ENCODE results near the gene VASH1. TPM values are rescaled to one million over a fixed set of nuclear protein-coding genes. Genes with fewer than 3 reads are reported as not detected.

VASH1 gene
- polyA plus RNA-seq, 2 of the 4 experiments (the other 2 are of a cell fraction), result 2.1 to 6.0 TPM

GRCh38 chr14:76811561-76811960, 50.3 kb downstream of the VASH1 start:
- no peaks in the 10 kb centered on the region for H3K9me3 ChIP-seq
- no peak for ATAC-seq
- DNase-seq (ENCODE audit: low read depth in 1 of 2, low spot score in 1 of 2), result no peak
- POLR2A ChIA-PET, result interaction anchor here (0.7 to 1.8 kb wide), 3 partner anchors 42 to 1195 kb away, joined by 3 to 6 read pairs (median 3); no protein-coding TSS in a partner anchor
- 86% methylated on average over 4 of the region's 4 CpGs for WGBS (ENCODE audit: missing lambda C conversion rate)
- peak overlapping the region; percentile 70 for H3K4me3 ChIP-seq
- peaks cover 11% of the 10 kb centered on the region; the same call in 2 of the 3 replicates for H3K4me1 ChIP-seq
- H3K4me2 ChIP-seq, result peak overlapping the region; percentile 88
- CTCF ChIA-PET, result interaction anchor here (0.5 to 4.2 kb wide), 14 partner anchors 8 to 393 kb away, joined by 3 to 32 read pairs (median 4); partner anchors contain the start of gene LRRC74A
- H3K27ac ChIP-seq, result peak overlapping the region in 1 of 2 experiments; percentile 96; a peak in 3 of 6 replicates
- FAIRE-seq, result no peak
- TF ChIP-seq ZC3H11A (IDR thresholded peaks at IDR 0.05) (no peak), JUN (IDR thresholded peaks at IDR 0.05) (no peak), CHD4 (IDR thresholded peaks at IDR 0.05; ENCODE audit: borderline replicate concordance) (no peak), CTCF (IDR thresholded peaks at IDR 0.05) (no peak), KDM5A (IDR thresholded peaks at IDR 0.05) (no peak), HDAC2 (IDR thresholded peaks at IDR 0.05) (no peak), HOXB13 (CRISPR knock-in tag; IDR thresholded peaks at IDR 0.05; ENCODE audit: low read depth) (no peak), CBX8 (IDR thresholded peaks at IDR 0.05) (no peak), MAZ (IDR thresholded peaks at IDR 0.05; ENCODE audit: borderline replicate concordance, low read depth, low read length) (no peak), REST (IDR thresholded peaks at IDR 0.05) (no peak), ELK1 (IDR thresholded peaks at IDR 0.05; ENCODE audit: low read depth, low read length) (no peak), NPAS2 (CRISPR knock-in tag; IDR thresholded peaks at IDR 0.05; ENCODE audit: borderline replicate concordance) (no peak), PHF8 (IDR thresholded peaks at IDR 0.05; ENCODE audit: borderline replicate concordance, low read depth) (no peak), POLR2A (IDR thresholded peaks at IDR 0.05; ENCODE audit: low read length) (no peak)

- H3K4me3 ChIP-seq, result peak overlapping the region; percentile 70
- no peak for FAIRE-seq
- H3K9me3 ChIP-seq, result no peaks in the 10 kb centered on the region
- ChIA-PET CTCF (interaction anchor here (0.5 to 4.2 kb wide), 11 partner anchors 9 to 394 kb away, joined by 3 to 32 read pairs (median 4); no protein-coding TSS in a partner anchor), POLR2A (interaction anchor here (1.2 to 1.8 kb wide), 2 partner anchors 27 to 101 kb away, joined by 5 to 6 read pairs; no protein-coding TSS in a partner anchor)
- TF ChIP-seq PHF8 (IDR thresholded peaks at IDR 0.05; ENCODE audit: borderline replicate concordance, low read depth) (no peak), FOSL2 (IDR thresholded peaks at IDR 0.05) (no peak), FOSL2 (CRISPR knock-in tag; IDR thresholded peaks at IDR 0.05) (no peak), RNF2 (IDR thresholded peaks at IDR 0.05; ENCODE audit: borderline replicate concordance, low read depth) (no peak), CTCF (IDR thresholded peaks at IDR 0.05) (no peak), KDM5A (IDR thresholded peaks at IDR 0.05) (no peak), KDM1A (IDR thresholded peaks at IDR 0.05; ENCODE audit: low read depth) (no peak), GATA3 (IDR thresholded peaks at IDR 0.05; ENCODE audit: borderline replicate concordance) (no peak), RAD21 (conservative IDR thresholded peaks at IDR 0.05 in 1 of 2, IDR thresholded peaks at IDR 0.05 in 1 of 2) (no peak), FOXS1 (CRISPR knock-in tag; IDR thresholded peaks at IDR 0.05) (no peak), USF2 (IDR thresholded peaks at IDR 0.05) (no peak), CEBPB (IDR thresholded peaks at IDR 0.05) (no peak)
- peak overlapping the region; percentile 88 for H3K4me2 ChIP-seq
- ATAC-seq, result peak; percentile 20 to 52; a peak in 5 of 6 replicates
- peaks cover 11% of the 10 kb centered on the region; the same call in 2 of the 3 replicates for H3K4me1 ChIP-seq
- 2% methylated on average over 14 of the region's 20 CpGs for WGBS (ENCODE audit: missing lambda C conversion rate)
- peak in 1 of 2 experiments; percentile 28 for DNase-seq (ENCODE audit: low read depth in 1 of 2, low spot score in 1 of 2)
- peak overlapping the region; percentile 82 to 96 for H3K27ac ChIP-seq
Observed at GRCh38 chr14:76812093-76812421, 50.8 kb downstream of the VASH1 start.
